ENCODE results near the gene FOXP4. TPM values are rescaled to one million over a fixed set of nuclear protein-coding genes. Genes with fewer than 3 reads are reported as not detected.

FOXP4 gene
- total and polyA plus RNA-seq, 2 of the 13 experiments (the other 11 are each of a cell fraction or from before 2014, with no cell fraction given), result 11.0 to 12.4 TPM

GRCh38 chr6:41607736-41608135, 61.6 kb downstream of the FOXP4 start:
- in situ Hi-C loops (cut with HindIII; ENCODE audit: extremely low pct_ligation_motif_present, low pct_unique_long_range_greater_than_20kb), result no loop called here
- Histone ChIP-seq H3K9me3 (ENCODE audit: low read length) (peaks cover 5% of the 10 kb centered on the region), H3K27me3 (ENCODE audit: control insufficient read depth in 1 of 2, insufficient read depth in 2 of 2, low read length in 2 of 2) (peaks cover 5 to 14% of the 10 kb centered on the region in 2 experiments), H3K4me2 (ENCODE audit: low read depth, low read length) (no peak overlapping the region), H3K9ac (ENCODE audit: insufficient read depth, low read depth, low read length) (no peak overlapping the region), H3K4me3 (replicated peaks in 1 of 3; ENCODE audit: insufficient read depth in 1 of 3, low read depth in 2 of 3, low read length in 3 of 3) (no peak overlapping the region), H2AFZ (ENCODE audit: low read length) (no peak overlapping the region), H3K36me3 (replicated peaks in 1 of 2; ENCODE audit: control insufficient read depth in 1 of 2, insufficient read depth in 2 of 2, low read length in 2 of 2) (no peaks in the 10 kb centered on the region), H3K79me2 (ENCODE audit: insufficient read depth, low read length) (no peaks in the 10 kb centered on the region), H3K27ac (ENCODE audit: extremely low read length, insufficient read depth, low read length) (no peak overlapping the region), H4K20me1 (ENCODE audit: insufficient read depth, low read length) (no peaks in the 10 kb centered on the region; the same call in 1 of the 2 replicates), H3K4me1 (ENCODE audit: insufficient read depth, low read length) (peaks cover 18% of the 10 kb centered on the region)
- CTCF ChIA-PET (ENCODE audit: low intra/inter-chr PET ratio, low total read pairs), result interaction anchor here (1.6 kb wide), 1 partner anchor 74 kb away, joined by 4 read pairs; no protein-coding TSS in a partner anchor
- DNase-seq (ENCODE audit: low spot score) (no peak), FAIRE-seq (no peak), ATAC-seq (peak; percentile 4; the same call in 1 of the 3 replicates)
- POLR2A ChIA-PET, result no interaction called here
- intact Hi-C loops (cut with micrococcal nuclease; ENCODE audit: unreplicated experiment), result no loop called here
- no TSS peak for BruUV-seq (replicated peaks)
- 18% methylated on average over 4 of the region's 9 CpGs for WGBS (ENCODE audit: low lambda C conversion rate)
- TF ChIP-seq GPN1 (CRISPR knock-in tag; IDR thresholded peaks at IDR 0.05; ENCODE audit: borderline replicate concordance), result no peak
- no peak for TF ChIP-seq MAF1 (CRISPR knock-in tag; IDR thresholded peaks at IDR 0.05; ENCODE audit: borderline replicate concordance)
- no peak for TF ChIP-seq PHF5A (CRISPR knock-in tag; IDR thresholded peaks at IDR 0.05; ENCODE audit: low read depth, unreplicated experiment)
- TF ChIP-seq, protein P1, sequence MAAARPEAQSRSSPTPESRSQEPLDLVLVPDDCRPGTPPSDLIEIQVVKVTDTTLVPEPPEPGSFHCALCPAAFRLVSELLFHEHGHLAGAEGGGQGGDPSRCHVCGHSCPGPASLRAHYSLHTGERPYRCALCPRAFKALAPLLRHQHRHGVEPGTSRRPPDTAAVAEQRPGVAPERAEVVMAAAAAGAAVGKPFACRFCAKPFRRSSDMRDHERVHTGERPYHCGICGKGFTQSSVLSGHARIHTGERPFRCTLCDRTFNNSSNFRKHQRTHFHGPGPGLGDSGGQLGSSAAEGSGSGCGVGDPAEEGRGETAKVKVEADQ (CRISPR knock-in tag; IDR thresholded peaks at IDR 0.05; ENCODE audit: borderline replicate concordance), result no peak
- TF ChIP-seq ZNF709 (CRISPR knock-in tag; IDR thresholded peaks at IDR 0.05), result no peak
- TF ChIP-seq, protein P2, sequence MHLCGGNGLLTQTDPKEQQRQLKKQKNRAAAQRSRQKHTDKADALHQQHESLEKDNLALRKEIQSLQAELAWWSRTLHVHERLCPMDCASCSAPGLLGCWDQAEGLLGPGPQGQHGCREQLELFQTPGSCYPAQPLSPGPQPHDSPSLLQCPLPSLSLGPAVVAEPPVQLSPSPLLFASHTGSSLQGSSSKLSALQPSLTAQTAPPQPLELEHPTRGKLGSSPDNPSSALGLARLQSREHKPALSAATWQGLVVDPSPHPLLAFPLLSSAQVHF (CRISPR knock-in tag; IDR thresholded peaks at IDR 0.05), result no peak
- no peak for TF ChIP-seq THAP9 (CRISPR knock-in tag; IDR thresholded peaks at IDR 0.05; ENCODE audit: borderline replicate concordance)
- no peak for TF ChIP-seq RFX5 (IDR thresholded peaks at IDR 0.05; ENCODE audit: low read depth, low read length)
- TF ChIP-seq ZFYVE20 (CRISPR knock-in tag; IDR thresholded peaks at IDR 0.05; ENCODE audit: borderline replicate concordance, low read depth), result no peak
- TF ChIP-seq NFE2L1 (CRISPR knock-in tag; IDR thresholded peaks at IDR 0.05; ENCODE audit: borderline replicate concordance), result no peak
- TF ChIP-seq ZNF576 (CRISPR knock-in tag; IDR thresholded peaks at IDR 0.05), result no peak
- TF ChIP-seq ZNF83 (CRISPR knock-in tag; IDR thresholded peaks at IDR 0.05; ENCODE audit: borderline replicate concordance), result no peak
- no peak for TF ChIP-seq PRMT3 (CRISPR knock-in tag; IDR thresholded peaks at IDR 0.05; ENCODE audit: borderline replicate concordance, low read depth)
- TF ChIP-seq MED1 (CRISPR knock-in tag; IDR thresholded peaks at IDR 0.05), result no peak
- no peak for TF ChIP-seq ESRRA (CRISPR knock-in tag; IDR thresholded peaks at IDR 0.05; ENCODE audit: low read depth)
- no peak for TF ChIP-seq MBNL3 (CRISPR knock-in tag; conservative IDR thresholded peaks at IDR 0.05)
- TF ChIP-seq, protein P3, sequence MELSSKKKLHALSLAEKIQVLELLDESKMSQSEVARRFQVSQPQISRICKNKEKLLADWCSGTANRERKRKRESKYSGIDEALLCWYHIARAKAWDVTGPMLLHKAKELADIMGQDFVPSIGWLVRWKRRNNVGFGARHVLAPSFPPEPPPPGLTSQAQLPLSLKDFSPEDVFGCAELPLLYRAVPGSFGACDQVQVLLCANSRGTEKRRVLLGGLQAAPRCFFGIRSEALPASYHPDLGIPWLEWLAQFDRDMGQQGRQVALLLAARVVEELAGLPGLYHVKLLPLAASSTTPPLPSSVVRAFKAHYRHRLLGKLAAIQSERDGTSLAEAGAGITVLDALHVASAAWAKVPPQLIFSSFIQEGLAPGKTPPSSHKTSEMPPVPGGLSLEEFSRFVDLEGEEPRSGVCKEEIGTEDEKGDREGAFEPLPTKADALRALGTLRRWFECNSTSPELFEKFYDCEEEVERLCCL (CRISPR knock-in tag; IDR thresholded peaks at IDR 0.05; ENCODE audit: borderline replicate concordance), result no peak

Data from HepG2 (cell line).